SU-DHL-6 (cell line): ENCODE measurements around the gene CCN2.

Experiments used
- EZH2phosphoT487 ChIP-seq: fragments of 200-600 bp; sonication (generic), shearing (Covaris generic); conservative IDR thresholded peaks from 2 replicates; pipeline ENCODE4 v1.6.1; 2018; ENCODE audit warnings: mild to moderate bottlenecking, antibody characterized with exemption, low read length, moderate library complexity, mixed read lengths
- TF ChIP-seq, protein P1 (sequence below): fragments of 200-600 bp; sonication (generic); IDR thresholded peaks from one replicate; pipeline ENCODE4 v1.5.1; 2017; ENCODE audit warnings: antibody characterized with exemption, mild to moderate bottlenecking, low read length, moderate library complexity; ENCODE audit not compliant: insufficient read depth, poor library complexity, severe bottlenecking

- TF ChIP-seq, protein P1, sequence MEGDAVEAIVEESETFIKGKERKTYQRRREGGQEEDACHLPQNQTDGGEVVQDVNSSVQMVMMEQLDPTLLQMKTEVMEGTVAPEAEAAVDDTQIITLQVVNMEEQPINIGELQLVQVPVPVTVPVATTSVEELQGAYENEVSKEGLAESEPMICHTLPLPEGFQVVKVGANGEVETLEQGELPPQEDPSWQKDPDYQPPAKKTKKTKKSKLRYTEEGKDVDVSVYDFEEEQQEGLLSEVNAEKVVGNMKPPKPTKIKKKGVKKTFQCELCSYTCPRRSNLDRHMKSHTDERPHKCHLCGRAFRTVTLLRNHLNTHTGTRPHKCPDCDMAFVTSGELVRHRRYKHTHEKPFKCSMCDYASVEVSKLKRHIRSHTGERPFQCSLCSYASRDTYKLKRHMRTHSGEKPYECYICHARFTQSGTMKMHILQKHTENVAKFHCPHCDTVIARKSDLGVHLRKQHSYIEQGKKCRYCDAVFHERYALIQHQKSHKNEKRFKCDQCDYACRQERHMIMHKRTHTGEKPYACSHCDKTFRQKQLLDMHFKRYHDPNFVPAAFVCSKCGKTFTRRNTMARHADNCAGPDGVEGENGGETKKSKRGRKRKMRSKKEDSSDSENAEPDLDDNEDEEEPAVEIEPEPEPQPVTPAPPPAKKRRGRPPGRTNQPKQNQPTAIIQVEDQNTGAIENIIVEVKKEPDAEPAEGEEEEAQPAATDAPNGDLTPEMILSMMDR: no peak
- no peak for TF ChIP-seq EZH2phosphoT487
Measured at GRCh38 chr6:131958542-131959470, 7.6 kb upstream of the CCN2 start.
